Panc1 (cell line): ENCODE results near the gene LAIR2.

Experiments used
- SIN3A ChIP-seq: IDR thresholded peaks from 2 replicates; pipeline ENCODE4 v1.6.1; 2012; ENCODE audit warnings: low read depth, mild to moderate bottlenecking, low read length, moderate library complexity, borderline replicate concordance; ENCODE audit not compliant: insufficient read depth
- TF ChIP-seq, protein P1 (sequence below): fragments of 450-650 bp; IDR thresholded peaks from 2 replicates; pipeline ENCODE4 v1.5.1; 2017; ENCODE audit warnings: mild to moderate bottlenecking

DNA sequence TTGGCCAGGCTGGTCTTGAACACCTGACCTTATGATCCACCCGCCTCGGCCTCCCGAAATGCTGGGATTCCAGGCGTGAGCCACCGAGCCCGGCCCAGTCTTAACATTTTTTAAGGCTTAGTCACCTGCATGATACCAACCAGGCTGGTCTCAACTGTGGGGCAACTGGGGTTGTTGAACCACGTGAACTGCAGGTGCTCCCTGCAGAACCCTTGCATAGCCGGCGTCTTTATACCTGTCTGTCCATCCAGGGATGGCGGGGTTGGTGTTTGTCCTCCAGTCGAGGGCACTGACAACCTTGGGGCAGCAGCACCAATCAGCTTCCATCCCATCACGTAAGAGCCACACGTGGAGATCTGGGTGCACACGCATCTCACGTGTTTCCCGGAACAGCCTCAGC lies 46.2 kb downstream of the LAIR2 start:
- TF ChIP-seq, protein P1, sequence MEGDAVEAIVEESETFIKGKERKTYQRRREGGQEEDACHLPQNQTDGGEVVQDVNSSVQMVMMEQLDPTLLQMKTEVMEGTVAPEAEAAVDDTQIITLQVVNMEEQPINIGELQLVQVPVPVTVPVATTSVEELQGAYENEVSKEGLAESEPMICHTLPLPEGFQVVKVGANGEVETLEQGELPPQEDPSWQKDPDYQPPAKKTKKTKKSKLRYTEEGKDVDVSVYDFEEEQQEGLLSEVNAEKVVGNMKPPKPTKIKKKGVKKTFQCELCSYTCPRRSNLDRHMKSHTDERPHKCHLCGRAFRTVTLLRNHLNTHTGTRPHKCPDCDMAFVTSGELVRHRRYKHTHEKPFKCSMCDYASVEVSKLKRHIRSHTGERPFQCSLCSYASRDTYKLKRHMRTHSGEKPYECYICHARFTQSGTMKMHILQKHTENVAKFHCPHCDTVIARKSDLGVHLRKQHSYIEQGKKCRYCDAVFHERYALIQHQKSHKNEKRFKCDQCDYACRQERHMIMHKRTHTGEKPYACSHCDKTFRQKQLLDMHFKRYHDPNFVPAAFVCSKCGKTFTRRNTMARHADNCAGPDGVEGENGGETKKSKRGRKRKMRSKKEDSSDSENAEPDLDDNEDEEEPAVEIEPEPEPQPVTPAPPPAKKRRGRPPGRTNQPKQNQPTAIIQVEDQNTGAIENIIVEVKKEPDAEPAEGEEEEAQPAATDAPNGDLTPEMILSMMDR: no peak
- TF ChIP-seq SIN3A: no peak
